ENCODE measurements around the gene MDN1.

- TF ChIP-seq ZFX (IDR thresholded peaks at IDR 0.05; ENCODE audit: borderline replicate concordance) = no peak
- TF ChIP-seq, protein P1, sequence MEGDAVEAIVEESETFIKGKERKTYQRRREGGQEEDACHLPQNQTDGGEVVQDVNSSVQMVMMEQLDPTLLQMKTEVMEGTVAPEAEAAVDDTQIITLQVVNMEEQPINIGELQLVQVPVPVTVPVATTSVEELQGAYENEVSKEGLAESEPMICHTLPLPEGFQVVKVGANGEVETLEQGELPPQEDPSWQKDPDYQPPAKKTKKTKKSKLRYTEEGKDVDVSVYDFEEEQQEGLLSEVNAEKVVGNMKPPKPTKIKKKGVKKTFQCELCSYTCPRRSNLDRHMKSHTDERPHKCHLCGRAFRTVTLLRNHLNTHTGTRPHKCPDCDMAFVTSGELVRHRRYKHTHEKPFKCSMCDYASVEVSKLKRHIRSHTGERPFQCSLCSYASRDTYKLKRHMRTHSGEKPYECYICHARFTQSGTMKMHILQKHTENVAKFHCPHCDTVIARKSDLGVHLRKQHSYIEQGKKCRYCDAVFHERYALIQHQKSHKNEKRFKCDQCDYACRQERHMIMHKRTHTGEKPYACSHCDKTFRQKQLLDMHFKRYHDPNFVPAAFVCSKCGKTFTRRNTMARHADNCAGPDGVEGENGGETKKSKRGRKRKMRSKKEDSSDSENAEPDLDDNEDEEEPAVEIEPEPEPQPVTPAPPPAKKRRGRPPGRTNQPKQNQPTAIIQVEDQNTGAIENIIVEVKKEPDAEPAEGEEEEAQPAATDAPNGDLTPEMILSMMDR (IDR thresholded peaks at IDR 0.05) = no peak
These were observed 137.5 kb downstream of the MDN1 start for GRCh38 chr6:89681983-89682564.

All from 22Rv1 (cell line).